GM19025 (cell line): ENCODE results near the gene KDELR1.

Experiments
- ATAC-seq: cut with Tn5 transposase; IDR thresholded peaks from one replicate; pipeline ENCODE4 v1.9.1; 2021; ENCODE audit warnings: mild to moderate bottlenecking, low read depth, moderate library complexity; ENCODE audit not compliant: unreplicated experiment

The KDELR1 gene

DNA sequence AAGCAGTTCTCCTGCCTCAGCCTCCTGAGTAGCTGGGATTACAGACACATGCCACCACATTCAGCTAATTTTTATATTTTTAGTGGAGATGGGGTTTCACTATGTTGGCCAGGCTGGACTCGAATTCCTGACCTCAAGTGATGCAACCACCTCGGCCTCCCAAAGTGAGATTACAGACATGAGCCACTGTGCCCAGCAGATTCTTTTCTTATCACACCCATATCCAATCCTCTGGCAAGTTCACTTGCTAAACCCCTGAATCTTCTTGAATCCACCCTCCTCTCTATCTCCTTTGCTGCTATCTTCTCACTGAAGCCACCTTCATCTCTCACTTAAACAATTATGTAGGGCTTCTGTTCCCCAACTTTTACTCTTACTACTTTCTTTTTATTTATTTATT, 45.2 kb downstream of the KDELR1 start:
- no peak for ATAC-seq

- no peak for ATAC-seq
Measured at GRCh38 chr19:48344892-48345291, 46.5 kb downstream of the KDELR1 start.

DNA sequence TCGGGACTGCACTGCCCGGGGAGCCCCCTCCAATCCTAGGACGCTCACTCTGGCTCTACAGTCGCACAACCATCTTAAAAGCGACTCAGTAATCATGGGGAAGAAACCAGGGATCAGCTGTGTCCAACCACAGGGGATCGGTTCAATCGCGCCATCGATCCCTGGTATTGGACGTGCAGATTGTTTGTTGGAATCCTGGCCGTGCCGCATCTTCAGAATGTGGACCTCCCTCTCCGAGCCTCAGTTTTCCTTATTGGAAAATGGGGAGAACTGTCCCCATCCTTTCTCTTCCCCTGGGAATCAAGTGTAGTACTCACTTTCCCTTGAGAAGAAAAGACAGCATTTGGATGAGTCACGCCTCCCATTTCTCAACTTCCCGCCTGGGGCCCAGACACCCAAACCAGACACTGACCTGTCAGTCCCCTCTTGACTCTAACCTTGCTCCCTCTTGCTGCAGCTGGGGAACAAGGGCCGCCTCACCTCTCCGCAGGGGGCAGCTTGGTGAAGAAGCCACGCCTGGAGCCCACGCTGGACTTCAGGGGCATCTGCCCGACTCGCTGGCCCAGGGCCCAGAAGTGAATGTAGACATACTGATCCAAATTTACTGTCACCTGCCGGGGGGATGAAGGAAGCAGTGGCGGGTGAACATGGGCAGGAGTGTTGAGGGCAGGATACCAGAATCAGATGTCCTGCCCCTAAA, 48.4 kb downstream of the KDELR1 start:
- ATAC-seq = no peak

GRCh38 chr19:48342414-48342738, 49.0 kb downstream of the KDELR1 start:
- no peak for ATAC-seq

DNA sequence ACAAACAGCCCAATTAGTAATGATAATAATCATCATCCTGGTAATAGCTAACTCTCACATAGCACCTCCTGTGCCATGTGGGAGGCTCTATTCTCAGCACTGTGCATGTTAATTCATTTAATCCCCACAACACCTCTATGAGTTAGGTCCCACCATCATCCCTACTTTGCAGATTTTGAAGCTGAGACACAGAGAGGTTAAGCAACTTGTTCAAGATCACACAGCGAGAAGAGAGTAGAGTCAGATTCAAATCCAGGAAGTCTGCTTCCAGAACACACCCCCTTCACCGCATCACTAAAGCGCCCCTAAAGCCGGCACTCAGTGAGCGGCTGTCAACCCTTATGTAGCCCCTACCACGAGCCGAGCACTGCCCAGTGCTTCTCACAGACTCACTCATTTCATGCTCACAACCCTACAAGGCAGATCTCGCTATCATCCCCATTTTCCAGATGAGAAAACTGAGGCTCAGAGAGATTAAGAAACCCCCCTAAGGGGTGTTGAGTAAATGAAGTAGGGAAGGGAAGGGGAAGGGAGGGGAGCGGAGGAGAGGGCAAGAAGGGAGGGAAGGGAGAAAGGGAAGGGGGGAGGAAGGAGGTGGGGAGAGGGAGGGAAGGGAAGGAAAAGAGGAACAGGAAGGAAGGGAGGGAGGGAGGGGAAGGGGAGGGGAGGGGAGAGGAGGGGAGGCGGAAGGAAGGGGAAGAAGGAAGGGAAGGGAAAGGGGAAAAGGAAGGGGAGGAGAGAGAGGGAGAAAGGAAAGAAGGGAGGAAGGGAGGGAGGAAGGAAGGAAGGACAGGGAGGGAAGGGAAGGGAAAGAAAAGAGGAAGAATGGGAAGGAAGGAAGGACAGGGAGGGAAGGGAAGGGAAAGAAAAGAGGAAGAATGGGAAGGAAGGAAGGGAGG, 49.6 kb downstream of the KDELR1 start:
- no peak for ATAC-seq

- no peak for ATAC-seq
Measured at GRCh38 chr19:48340995-48341394, 50.4 kb downstream of the KDELR1 start.

GRCh38 chr19:48338802-48339503, 52.4 kb downstream of the KDELR1 start:
- ATAC-seq = no peak

DNA sequence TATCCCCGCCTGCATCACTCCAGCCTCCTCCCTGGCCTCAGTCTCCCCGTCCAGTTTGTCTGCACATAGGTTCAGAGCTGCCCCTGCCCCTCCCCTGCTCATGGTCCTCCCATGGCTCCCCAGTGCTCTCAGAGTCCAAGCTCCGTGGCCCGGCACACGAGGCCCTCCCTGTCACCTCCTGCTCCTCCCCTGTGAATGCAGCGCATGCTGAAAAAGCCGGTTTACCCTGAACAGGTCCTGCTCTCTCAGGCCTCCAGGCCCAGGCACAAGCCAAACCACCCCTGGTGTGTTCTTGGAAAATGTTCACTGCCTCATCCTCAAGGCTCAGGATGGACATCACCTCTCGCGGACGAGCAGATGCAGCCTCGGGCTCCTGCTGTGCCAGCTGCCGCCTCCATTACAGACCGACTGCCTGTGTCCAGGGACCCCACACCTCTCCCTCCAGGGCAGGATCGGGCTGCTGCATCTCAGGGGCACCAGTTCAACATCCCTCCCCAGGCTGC, 53.0 kb downstream of the KDELR1 start:
- no peak for ATAC-seq

DNA sequence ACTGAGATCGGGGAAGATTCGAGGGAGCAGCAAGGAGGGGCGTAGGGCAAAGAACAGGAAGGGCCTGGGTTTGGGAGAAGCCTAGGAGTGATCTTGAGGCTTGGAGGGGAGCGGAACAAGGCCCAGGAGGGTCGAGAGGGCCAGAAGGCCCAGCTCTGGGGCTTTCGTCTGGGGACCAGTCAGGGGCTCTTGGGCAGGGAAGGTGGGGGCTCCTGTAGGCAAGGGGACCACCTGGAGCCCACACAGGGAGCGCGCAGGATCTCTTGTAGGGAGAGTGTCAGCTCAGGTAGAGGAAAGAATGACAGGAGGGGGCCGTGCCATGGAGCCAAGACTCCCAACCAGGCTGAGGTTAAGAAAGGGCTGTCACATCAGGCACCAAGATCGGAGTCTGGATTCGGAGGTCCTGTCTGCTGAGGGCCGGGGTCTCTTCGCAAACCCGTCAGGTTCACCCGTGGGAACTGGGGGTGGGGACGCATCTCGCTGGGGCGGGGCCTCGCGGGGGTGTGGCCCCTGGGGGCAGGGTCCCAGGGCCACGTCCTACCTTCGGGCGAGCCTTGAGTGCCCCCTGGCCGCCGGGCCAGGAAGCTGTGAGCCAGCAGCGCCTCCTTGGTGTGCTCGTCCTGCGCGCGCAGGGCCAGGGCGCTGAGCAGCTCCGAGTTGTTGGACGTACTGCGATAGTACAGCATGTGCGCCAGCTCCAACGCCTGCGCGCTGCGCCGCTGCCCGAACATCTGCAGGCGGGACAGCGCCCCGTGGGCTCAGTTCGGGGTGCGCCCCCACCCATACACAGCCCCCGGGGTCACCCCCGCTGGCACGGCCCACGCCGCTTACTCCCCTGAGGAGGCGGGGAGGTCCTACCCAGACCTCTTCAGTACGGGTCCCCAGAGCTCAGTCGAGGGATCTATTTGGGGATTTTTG, 57.6 kb downstream of the KDELR1 start:
- ATAC-seq = peak; percentile 43

DNA sequence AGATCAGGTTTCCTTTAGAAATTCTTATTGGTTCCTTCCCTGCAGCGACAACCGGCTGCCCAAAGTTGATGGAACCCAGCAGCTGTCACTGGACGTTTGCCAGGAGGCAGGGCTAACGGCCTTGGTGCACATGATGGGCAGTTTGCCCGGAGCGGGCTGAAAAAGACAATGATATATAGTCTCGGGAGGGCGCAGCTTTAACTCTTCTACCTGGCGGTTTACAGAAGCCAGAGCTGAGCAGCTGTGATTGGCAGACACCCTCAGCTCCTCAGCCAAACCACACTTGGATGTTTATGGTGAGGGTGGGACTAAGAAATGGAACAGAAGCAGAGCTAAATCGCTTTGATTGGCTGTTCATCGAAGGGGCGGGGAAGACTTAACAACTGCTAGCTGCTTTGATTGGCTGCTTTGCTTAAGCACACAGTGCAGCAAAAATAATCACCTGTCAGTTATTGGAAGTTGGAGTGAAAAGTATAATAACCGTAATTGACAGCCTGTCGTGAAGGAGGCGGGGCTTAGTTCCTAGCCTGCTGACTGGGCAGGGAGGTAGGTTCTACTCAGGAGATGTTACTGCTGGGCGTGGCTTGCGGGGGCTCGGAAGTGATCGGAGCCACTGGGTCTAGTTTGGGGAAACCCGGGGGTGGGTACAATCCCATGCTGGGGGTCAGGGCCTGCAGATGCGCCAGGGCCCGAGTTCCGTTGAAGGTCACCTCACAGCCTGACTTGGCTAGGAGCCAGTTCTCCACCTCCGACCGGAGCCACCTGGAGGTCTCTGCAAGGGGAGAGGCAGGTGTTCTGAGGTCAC, 58.5 kb downstream of the KDELR1 start:
- ATAC-seq = peak; percentile 68
